WTC11 (cell line): ENCODE measurements around the gene PUS1. TPM values are rescaled to one million over a fixed set of nuclear protein-coding genes. Genes with fewer than 3 reads are reported as not detected.

Source experiments
- ATAC-seq: fragments of 200-7000 bp; cut with Tn5 transposase; 2 replicates; pipeline ENCODE4 v1.10.0; 2021; ENCODE audit warnings: mild to moderate bottlenecking, moderate library complexity
- CTCF ChIA-PET: fragments of 300-600 bp; sonication (Branson Sonifier 250); formaldehyde crosslinking; loops from one replicate; lab custom pipeline; 2021; ENCODE audit warnings: antibody characterized with exemption; lab: Charles Lee
- POLR2A ChIA-PET: fragments of 350-600 bp; sonication (Branson Sonifier 250); formaldehyde crosslinking; loops from one replicate; lab custom pipeline; 2021; ENCODE audit warnings: antibody characterized with exemption; lab: Charles Lee
- DNase-seq: peaks from one replicate; pipeline ENCODE4 v3.0.0; 2021; ENCODE audit warnings: low spot score
- H3K27ac Mint-ChIP-seq: 2 replicates; pipeline ENCODE4 v1.8.0; 2021; ENCODE audit warnings: mixed read lengths
- H3K27me3 Mint-ChIP-seq: 2 replicates; pipeline ENCODE4 v1.8.0; 2021; ENCODE audit warnings: low read depth, mild to moderate bottlenecking, moderate library complexity, mixed read lengths
- H3K36me3 Mint-ChIP-seq: 2 replicates; pipeline ENCODE4 v1.8.0; 2021; ENCODE audit warnings: mixed read lengths
- H3K4me1 Mint-ChIP-seq: 2 replicates; pipeline ENCODE4 v1.8.0; 2022; ENCODE audit warnings: mixed read lengths
- H3K4me3 Mint-ChIP-seq: 2 replicates; pipeline ENCODE4 v1.8.0; 2021; ENCODE audit warnings: mild to moderate bottlenecking, moderate library complexity, mixed read lengths
- H3K9me3 Mint-ChIP-seq: 2 replicates; pipeline ENCODE4 v1.8.0; 2021; ENCODE audit warnings: mixed read lengths
- AR ChIP-seq: fragments of 250-450 bp; sonication (Bioruptor Pico); IDR thresholded peaks from 2 replicates; pipeline ENCODE4 v1.9.0; 2021; ENCODE audit warnings: mild to moderate bottlenecking
- ATF3 ChIP-seq: sonication (generic); formaldehyde crosslinking; conservative IDR thresholded peaks from 2 replicates; pipeline ENCODE4 v1.8.1; 2022; ENCODE audit warnings: mild to moderate bottlenecking, missing genetic modification reagents
- CBFB ChIP-seq: sonication (generic); formaldehyde crosslinking; IDR thresholded peaks from 2 replicates; pipeline ENCODE4 v1.8.1; 2022; ENCODE audit warnings: mild to moderate bottlenecking, low read depth, missing genetic modification reagents
- EMX1 ChIP-seq: fragments of 250-450 bp; sonication (Bioruptor Pico); IDR thresholded peaks from 2 replicates; pipeline ENCODE4 v1.8.0; 2021; ENCODE audit warnings: mild to moderate bottlenecking
- GRHL2 ChIP-seq: fragments of 250-450 bp; sonication (Bioruptor Pico); IDR thresholded peaks from 2 replicates; pipeline ENCODE4 v1.8.0; 2022; ENCODE audit warnings: mild to moderate bottlenecking, moderate library complexity; ENCODE audit not compliant: insufficient replicate concordance, severe bottlenecking
- JAZF1 ChIP-seq: fragments of 250-450 bp; sonication (Bioruptor Pico); IDR thresholded peaks from 2 replicates; pipeline ENCODE4 v1.9.0; 2021; ENCODE audit warnings: moderate library complexity, mild to moderate bottlenecking, inconsistent platforms
- JUN ChIP-seq: sonication (generic); formaldehyde crosslinking; IDR thresholded peaks from 2 replicates; pipeline ENCODE4 v1.8.0; 2023; ENCODE audit warnings: mild to moderate bottlenecking, missing genetic modification reagents
- KAT7 ChIP-seq: sonication (generic); formaldehyde crosslinking; IDR thresholded peaks from 2 replicates; pipeline ENCODE4 v1.8.1; 2023; ENCODE audit warnings: missing genetic modification reagents, mild to moderate bottlenecking, borderline replicate concordance
- NFYB ChIP-seq: sonication (generic); formaldehyde crosslinking; conservative IDR thresholded peaks from 2 replicates; pipeline ENCODE4 v1.8.0; 2022; ENCODE audit warnings: low read depth, missing genetic modification reagents
- NR1H2 ChIP-seq: sonication (generic); formaldehyde crosslinking; IDR thresholded peaks from 2 replicates; pipeline ENCODE4 v1.9.0; 2021; ENCODE audit warnings: mild to moderate bottlenecking, moderate library complexity, missing genetic modification reagents
- OVOL2 ChIP-seq: fragments of 250-450 bp; sonication (Bioruptor Pico); IDR thresholded peaks from 2 replicates; pipeline ENCODE4 v1.9.0; 2021; ENCODE audit warnings: mild to moderate bottlenecking, borderline replicate concordance
- ZNF281 ChIP-seq: sonication (generic); formaldehyde crosslinking; IDR thresholded peaks from 2 replicates; pipeline ENCODE4 v1.8.0; 2023; ENCODE audit warnings: mild to moderate bottlenecking, missing genetic modification reagents
- ZNF396 ChIP-seq: fragments of 250-450 bp; sonication (Bioruptor Pico); IDR thresholded peaks from 2 replicates; pipeline ENCODE4 v1.8.0; 2021; ENCODE audit warnings: mild to moderate bottlenecking, moderate library complexity, borderline replicate concordance
- ZNF425 ChIP-seq: fragments of 250-450 bp; sonication (Bioruptor Pico); conservative IDR thresholded peaks from 2 replicates; pipeline ENCODE4 v1.9.0; 2021; ENCODE audit warnings: mild to moderate bottlenecking
- total RNA-seq: library from RNA; stranded (reverse); gene quantifications from 3 replicates; pipeline ENCODE4 v1.2.3, GENCODE V29; 2021
- TF ChIP-seq, protein P1 (sequence below): sonication (generic); formaldehyde crosslinking; IDR thresholded peaks from 2 replicates; pipeline ENCODE4 v1.8.1; 2022; ENCODE audit warnings: mild to moderate bottlenecking, missing genetic modification reagents, moderate library complexity, borderline replicate concordance
- TF ChIP-seq, protein P2 (sequence below): sonication (generic); formaldehyde crosslinking; IDR thresholded peaks from 2 replicates; pipeline ENCODE4 v1.8.1; 2023; ENCODE audit warnings: mild to moderate bottlenecking, missing genetic modification reagents, borderline replicate concordance
- TF ChIP-seq, protein P3 (sequence below): sonication (generic); formaldehyde crosslinking; IDR thresholded peaks from 2 replicates; pipeline ENCODE4 v1.8.0; 2023; ENCODE audit warnings: missing genetic modification reagents
- TF ChIP-seq, protein P4 (sequence below): sonication (generic); formaldehyde crosslinking; IDR thresholded peaks from 2 replicates; pipeline ENCODE4 v1.8.1; 2023; ENCODE audit warnings: mild to moderate bottlenecking, moderate library complexity, missing genetic modification reagents

Gene PUS1
- total RNA-seq, 1 experiment from 2014 or later: 97.4 TPM

GRCh38 chr12:131986361-131986760 lies 57.3 kb downstream of the PUS1 start:
- TF ChIP-seq, protein P1, sequence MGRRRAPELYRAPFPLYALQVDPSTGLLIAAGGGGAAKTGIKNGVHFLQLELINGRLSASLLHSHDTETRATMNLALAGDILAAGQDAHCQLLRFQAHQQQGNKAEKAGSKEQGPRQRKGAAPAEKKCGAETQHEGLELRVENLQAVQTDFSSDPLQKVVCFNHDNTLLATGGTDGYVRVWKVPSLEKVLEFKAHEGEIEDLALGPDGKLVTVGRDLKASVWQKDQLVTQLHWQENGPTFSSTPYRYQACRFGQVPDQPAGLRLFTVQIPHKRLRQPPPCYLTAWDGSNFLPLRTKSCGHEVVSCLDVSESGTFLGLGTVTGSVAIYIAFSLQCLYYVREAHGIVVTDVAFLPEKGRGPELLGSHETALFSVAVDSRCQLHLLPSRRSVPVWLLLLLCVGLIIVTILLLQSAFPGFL (CRISPR knock-in tag): no peak
- TF ChIP-seq JAZF1 (CRISPR knock-in tag) (no peak), NFYB (CRISPR knock-in tag) (no peak), ZNF281 (CRISPR knock-in tag) (no peak), JUN (no peak), KAT7 (CRISPR knock-in tag) (no peak), NR1H2 (CRISPR knock-in tag) (no peak), ZNF396 (CRISPR knock-in tag) (no peak), EMX1 (CRISPR knock-in tag) (no peak), OVOL2 (no peak), GRHL2 (no peak), ATF3 (CRISPR knock-in tag) (no peak), ZNF425 (CRISPR knock-in tag) (no peak), CBFB (CRISPR knock-in tag) (no peak), AR (no peak)
- TF ChIP-seq, protein P2, sequence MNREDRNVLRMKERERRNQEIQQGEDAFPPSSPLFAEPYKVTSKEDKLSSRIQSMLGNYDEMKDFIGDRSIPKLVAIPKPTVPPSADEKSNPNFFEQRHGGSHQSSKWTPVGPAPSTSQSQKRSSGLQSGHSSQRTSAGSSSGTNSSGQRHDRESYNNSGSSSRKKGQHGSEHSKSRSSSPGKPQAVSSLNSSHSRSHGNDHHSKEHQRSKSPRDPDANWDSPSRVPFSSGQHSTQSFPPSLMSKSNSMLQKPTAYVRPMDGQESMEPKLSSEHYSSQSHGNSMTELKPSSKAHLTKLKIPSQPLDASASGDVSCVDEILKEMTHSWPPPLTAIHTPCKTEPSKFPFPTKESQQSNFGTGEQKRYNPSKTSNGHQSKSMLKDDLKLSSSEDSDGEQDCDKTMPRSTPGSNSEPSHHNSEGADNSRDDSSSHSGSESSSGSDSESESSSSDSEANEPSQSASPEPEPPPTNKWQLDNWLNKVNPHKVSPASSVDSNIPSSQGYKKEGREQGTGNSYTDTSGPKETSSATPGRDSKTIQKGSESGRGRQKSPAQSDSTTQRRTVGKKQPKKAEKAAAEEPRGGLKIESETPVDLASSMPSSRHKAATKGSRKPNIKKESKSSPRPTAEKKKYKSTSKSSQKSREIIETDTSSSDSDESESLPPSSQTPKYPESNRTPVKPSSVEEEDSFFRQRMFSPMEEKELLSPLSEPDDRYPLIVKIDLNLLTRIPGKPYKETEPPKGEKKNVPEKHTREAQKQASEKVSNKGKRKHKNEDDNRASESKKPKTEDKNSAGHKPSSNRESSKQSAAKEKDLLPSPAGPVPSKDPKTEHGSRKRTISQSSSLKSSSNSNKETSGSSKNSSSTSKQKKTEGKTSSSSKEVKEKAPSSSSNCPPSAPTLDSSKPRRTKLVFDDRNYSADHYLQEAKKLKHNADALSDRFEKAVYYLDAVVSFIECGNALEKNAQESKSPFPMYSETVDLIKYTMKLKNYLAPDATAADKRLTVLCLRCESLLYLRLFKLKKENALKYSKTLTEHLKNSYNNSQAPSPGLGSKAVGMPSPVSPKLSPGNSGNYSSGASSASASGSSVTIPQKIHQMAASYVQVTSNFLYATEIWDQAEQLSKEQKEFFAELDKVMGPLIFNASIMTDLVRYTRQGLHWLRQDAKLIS (CRISPR knock-in tag): no peak
- TF ChIP-seq, protein P3, sequence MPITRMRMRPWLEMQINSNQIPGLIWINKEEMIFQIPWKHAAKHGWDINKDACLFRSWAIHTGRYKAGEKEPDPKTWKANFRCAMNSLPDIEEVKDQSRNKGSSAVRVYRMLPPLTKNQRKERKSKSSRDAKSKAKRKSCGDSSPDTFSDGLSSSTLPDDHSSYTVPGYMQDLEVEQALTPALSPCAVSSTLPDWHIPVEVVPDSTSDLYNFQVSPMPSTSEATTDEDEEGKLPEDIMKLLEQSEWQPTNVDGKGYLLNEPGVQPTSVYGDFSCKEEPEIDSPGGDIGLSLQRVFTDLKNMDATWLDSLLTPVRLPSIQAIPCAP: no peak
- TF ChIP-seq, protein P4, sequence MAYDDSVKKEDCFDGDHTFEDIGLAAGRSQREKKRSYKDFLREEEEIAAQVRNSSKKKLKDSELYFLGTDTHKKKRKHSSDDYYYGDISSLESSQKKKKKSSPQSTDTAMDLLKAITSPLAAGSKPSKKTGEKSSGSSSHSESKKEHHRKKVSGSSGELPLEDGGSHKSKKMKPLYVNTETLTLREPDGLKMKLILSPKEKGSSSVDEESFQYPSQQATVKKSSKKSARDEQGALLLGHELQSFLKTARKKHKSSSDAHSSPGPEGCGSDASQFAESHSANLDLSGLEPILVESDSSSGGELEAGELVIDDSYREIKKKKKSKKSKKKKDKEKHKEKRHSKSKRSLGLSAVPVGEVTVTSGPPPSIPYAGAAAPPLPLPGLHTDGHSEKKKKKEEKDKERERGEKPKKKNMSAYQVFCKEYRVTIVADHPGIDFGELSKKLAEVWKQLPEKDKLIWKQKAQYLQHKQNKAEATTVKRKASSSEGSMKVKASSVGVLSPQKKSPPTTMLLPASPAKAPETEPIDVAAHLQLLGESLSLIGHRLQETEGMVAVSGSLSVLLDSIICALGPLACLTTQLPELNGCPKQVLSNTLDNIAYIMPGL: no peak
- POLR2A ChIA-PET: no interaction called here
- peaks cover 45% of the 10 kb centered on the region for H3K4me1 Mint-ChIP-seq
- no peak overlapping the region for H3K4me3 Mint-ChIP-seq
- no peaks in the 10 kb centered on the region for H3K27me3 Mint-ChIP-seq
- H3K9me3 Mint-ChIP-seq: no peaks in the 10 kb centered on the region
- CTCF ChIA-PET: no interaction called here
- ATAC-seq (no peak), DNase-seq (no peak)
- H3K27ac Mint-ChIP-seq: peak overlapping the region; percentile 91
- H3K36me3 Mint-ChIP-seq: peaks cover 40% of the 10 kb centered on the region
